Measurements from ENCODE around the gene PAPOLG. TPM values are rescaled to one million over a fixed set of nuclear protein-coding genes. Genes with fewer than 3 reads are reported as not detected.

Gene PAPOLG
- total and polyA plus RNA-seq, 2 experiments from 2014 or later = 8.6 to 13.6 TPM

DNA sequence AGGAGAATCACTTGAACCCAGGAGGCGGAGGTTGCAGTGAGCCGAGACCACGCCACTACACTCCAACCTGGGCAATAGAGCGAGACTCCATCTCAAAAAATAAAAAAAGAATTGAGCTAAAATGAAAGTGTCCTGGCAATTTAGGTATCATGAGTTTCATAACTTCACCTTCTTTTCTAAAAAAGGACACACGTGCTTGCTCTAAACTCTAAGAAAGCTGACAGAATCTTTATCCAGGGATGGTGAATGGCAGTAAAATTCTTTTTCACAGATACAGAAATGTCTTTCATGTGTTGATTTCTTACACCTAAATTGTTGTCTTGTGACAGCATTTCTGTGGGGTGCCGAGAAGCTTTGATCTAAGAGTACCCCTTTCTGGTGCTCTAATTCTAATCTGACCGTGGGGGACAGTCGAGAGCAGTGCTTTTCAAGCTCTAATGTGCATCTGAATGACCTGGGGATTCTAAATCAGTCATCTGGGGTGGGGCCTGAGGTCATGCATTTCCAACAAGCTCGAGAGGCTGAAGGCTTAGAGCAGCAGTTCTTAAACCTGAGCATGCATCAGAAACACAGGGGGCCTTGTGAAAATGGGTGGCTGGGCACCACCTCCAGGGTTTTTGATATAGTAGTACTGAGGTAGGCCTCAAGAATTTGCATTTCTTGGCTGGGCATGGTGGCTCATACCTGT is 83.2 kb downstream of the PAPOLG start:
- no peaks in the 10 kb centered on the region for H3K4me1 ChIP-seq (ENCODE audit: low read depth)
- no peak overlapping the region for H3K27ac ChIP-seq
- no peak for DNase-seq (ENCODE audit: low read depth in 1 of 2, low spot score in 1 of 2)
- no peaks in the 10 kb centered on the region for H3K36me3 ChIP-seq
- no peak for TF ChIP-seq CTCF (IDR thresholded peaks at IDR 0.05; ENCODE audit: low read depth, low read length)
- H3K9me3 ChIP-seq (ENCODE audit: low read depth) = no peaks in the 10 kb centered on the region
- H3K4me3 ChIP-seq = no peak overlapping the region
- peaks cover 6% of the 10 kb centered on the region for H3K27me3 ChIP-seq

DNA sequence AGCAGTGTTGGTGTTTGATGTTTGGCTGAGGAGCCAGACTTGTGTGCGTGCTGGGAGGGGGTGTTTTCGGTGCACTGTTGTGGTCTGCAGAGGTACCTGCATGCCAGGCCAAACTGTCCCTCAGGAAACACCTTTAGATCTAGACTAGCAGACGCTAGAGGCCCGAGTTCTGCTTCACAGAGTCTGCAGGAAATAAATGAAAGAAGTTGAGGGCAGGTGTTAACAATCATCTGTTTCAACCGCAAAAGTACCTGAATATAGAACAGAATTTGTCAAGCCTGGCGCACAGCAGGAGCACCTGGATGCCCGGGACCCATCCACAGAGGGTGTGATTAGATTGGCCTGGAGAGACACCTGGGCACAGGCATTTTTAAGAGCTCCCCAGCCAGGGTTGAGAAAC is 84.8 kb downstream of the PAPOLG start:
- H3K36me3 ChIP-seq = no peaks in the 10 kb centered on the region
- no peak overlapping the region for H3K4me3 ChIP-seq
- no peaks in the 10 kb centered on the region for H3K9me3 ChIP-seq (ENCODE audit: low read depth)
- H3K27ac ChIP-seq = no peak overlapping the region
- no peaks in the 10 kb centered on the region for H3K4me1 ChIP-seq (ENCODE audit: low read depth)
- no peak for DNase-seq (ENCODE audit: low read depth in 1 of 2, low spot score in 1 of 2)
- peaks cover 6% of the 10 kb centered on the region for H3K27me3 ChIP-seq
- TF ChIP-seq CTCF (IDR thresholded peaks at IDR 0.05; ENCODE audit: low read depth, low read length) = no peak

DNA sequence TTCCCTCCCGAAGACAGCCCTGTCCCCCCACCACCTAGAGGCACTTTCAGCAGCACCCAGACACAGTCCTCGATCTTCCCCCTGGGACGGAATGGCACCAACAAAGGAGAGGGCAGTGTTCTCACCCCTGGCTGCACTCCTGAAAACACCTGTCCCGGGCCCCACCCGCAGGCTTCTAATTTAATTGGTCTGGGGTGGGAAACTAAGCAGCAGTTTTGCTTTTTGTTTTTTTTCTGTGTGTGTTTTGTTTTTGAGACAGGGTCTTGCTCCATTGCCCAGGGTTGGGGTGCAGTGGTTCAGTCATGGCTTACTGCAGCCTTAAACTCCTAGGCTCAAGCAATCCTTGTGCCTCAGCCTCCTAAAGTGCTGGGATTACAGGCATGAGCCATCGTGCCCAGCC is 86.9 kb downstream of the PAPOLG start:
- Histone ChIP-seq H3K4me1 (ENCODE audit: low read depth) (no peaks in the 10 kb centered on the region), H3K36me3 (no peaks in the 10 kb centered on the region), H3K4me3 (no peak overlapping the region), H3K27me3 (no peaks in the 10 kb centered on the region), H3K27ac (no peak overlapping the region), H3K9me3 (ENCODE audit: low read depth) (no peaks in the 10 kb centered on the region)
- no peak for TF ChIP-seq CTCF (IDR thresholded peaks at IDR 0.05; ENCODE audit: low read depth, low read length)
- no peak for DNase-seq (ENCODE audit: low read depth in 1 of 2, low spot score in 1 of 2)

GRCh38 chr2:60844105-60844504 is 88.0 kb downstream of the PAPOLG start:
- peaks cover 7% of the 10 kb centered on the region for H3K4me1 ChIP-seq (ENCODE audit: low read depth)
- H3K9me3 ChIP-seq (ENCODE audit: low read depth) = no peaks in the 10 kb centered on the region
- H3K27ac ChIP-seq = no peak overlapping the region
- DNase-seq (ENCODE audit: low read depth in 1 of 2, low spot score in 1 of 2) = no peak
- no peaks in the 10 kb centered on the region for H3K36me3 ChIP-seq
- TF ChIP-seq CTCF (IDR thresholded peaks at IDR 0.05; ENCODE audit: low read depth, low read length) = no peak
- no peaks in the 10 kb centered on the region for H3K27me3 ChIP-seq
- no peak overlapping the region for H3K4me3 ChIP-seq

- Histone ChIP-seq H3K4me3 (no peak overlapping the region), H3K27ac (peak overlapping the region; percentile 51), H3K9me3 (ENCODE audit: low read depth) (no peaks in the 10 kb centered on the region), H3K27me3 (no peaks in the 10 kb centered on the region), H3K4me1 (ENCODE audit: low read depth) (peaks cover 7% of the 10 kb centered on the region), H3K36me3 (no peaks in the 10 kb centered on the region)
- no peak for DNase-seq (ENCODE audit: low read depth in 1 of 2, low spot score in 1 of 2)
- TF ChIP-seq CTCF (IDR thresholded peaks at IDR 0.05; ENCODE audit: low read depth, low read length) = no peak
These were observed 91.8 kb downstream of the PAPOLG start for GRCh38 chr2:60847854-60848253.

Other genes starting within 250 kb of the PAPOLG start
- 15.7 and 17.1 TPM in 2 replicates for gene BCL11A, start 202.6 kb upstream of the PAPOLG start, total RNA-seq
- gene BCL11A, start 202.6 kb upstream of the PAPOLG start, polyA plus RNA-seq = 19.8 and 20.7 TPM in 2 replicates
- 5.0 and 11.5 TPM in 2 replicates for gene REL, start 125.3 kb downstream of the PAPOLG start, total RNA-seq
- gene REL, start 125.3 kb downstream of the PAPOLG start, polyA plus RNA-seq = 7.6 and 12.3 TPM in 2 replicates

Measured in cardiac muscle cell (in vitro differentiated cells and primary cell).